ENCODE measurements around the gene TNFAIP8.

GRCh38 chr5:119358530-119358900 lies 2.7 kb downstream of the TNFAIP8 start:
- TF ChIP-seq CTCF (IDR thresholded peaks at IDR 0.05; ENCODE audit: poor library complexity) (no peak), EZH2phosphoT487 (IDR thresholded peaks at IDR 0.05; ENCODE audit: low read depth, severe bottlenecking, unreplicated experiment) (no peak), EZH2 (IDR thresholded peaks at IDR 0.05; ENCODE audit: borderline replicate concordance) (no peak)
